ENCODE measurements around the gene TIAM1. TPM values are rescaled to one million over a fixed set of nuclear protein-coding genes. Genes with fewer than 3 reads are reported as not detected.

Gene TIAM1
- polyA plus RNA-seq, 2 of the 4 experiments (the other 2 are of a cell fraction), result 0.23 to 0.40 TPM

DNA sequence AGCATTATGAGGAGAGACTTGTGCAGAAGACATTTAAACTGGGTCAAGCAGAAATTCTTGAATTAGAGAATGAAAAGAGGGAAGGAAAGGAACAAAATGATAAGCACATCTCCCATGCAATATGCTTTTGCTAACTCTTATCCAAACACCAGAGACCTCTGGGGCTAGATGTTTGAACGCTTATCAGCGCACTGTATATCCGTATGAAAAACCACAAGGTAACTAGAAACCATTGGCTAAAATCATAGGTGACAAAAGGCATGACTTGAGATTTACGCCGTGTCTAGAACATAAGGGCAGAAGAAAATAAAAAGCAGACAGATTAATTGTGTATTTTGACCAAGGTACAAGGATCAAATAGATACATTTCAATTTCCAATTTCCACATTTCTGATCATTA, 38.0 kb upstream of the TIAM1 start (continued):
- TF ChIP-seq, protein P1, sequence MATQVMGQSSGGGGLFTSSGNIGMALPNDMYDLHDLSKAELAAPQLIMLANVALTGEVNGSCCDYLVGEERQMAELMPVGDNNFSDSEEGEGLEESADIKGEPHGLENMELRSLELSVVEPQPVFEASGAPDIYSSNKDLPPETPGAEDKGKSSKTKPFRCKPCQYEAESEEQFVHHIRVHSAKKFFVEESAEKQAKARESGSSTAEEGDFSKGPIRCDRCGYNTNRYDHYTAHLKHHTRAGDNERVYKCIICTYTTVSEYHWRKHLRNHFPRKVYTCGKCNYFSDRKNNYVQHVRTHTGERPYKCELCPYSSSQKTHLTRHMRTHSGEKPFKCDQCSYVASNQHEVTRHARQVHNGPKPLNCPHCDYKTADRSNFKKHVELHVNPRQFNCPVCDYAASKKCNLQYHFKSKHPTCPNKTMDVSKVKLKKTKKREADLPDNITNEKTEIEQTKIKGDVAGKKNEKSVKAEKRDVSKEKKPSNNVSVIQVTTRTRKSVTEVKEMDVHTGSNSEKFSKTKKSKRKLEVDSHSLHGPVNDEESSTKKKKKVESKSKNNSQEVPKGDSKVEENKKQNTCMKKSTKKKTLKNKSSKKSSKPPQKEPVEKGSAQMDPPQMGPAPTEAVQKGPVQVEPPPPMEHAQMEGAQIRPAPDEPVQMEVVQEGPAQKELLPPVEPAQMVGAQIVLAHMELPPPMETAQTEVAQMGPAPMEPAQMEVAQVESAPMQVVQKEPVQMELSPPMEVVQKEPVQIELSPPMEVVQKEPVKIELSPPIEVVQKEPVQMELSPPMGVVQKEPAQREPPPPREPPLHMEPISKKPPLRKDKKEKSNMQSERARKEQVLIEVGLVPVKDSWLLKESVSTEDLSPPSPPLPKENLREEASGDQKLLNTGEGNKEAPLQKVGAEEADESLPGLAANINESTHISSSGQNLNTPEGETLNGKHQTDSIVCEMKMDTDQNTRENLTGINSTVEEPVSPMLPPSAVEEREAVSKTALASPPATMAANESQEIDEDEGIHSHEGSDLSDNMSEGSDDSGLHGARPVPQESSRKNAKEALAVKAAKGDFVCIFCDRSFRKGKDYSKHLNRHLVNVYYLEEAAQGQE (IDR thresholded peaks at IDR 0.05), result no peak
- TF ChIP-seq PHF8 (IDR thresholded peaks at IDR 0.05; ENCODE audit: borderline replicate concordance, low read depth), result no peak

DNA sequence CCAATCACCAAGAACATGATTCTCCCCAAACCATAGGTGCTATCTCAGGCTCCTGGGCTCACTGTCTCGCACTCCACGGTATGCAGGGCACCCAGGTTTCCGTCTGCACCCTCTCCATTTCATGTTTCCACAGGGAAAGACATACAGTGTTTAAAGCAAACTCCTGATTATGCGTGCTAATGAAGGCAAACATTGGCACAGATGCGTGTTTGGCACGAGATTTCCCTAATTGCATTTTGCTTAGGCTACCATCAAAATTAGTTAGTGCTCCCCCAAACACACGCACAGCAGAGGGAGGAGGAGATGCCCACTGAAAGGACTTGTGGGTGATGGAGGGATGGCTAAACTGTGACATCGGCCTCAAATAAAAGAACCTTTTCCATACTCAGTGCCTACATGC, 32.2 kb upstream of the TIAM1 start:
- ChIA-PET POLR2A (no interaction called here), CTCF (no interaction called here)
- no peak overlapping the region for H3K4me3 ChIP-seq
- no peak for DNase-seq (ENCODE audit: low read depth in 1 of 2, low spot score in 1 of 2)
- no peak overlapping the region for H3K27ac ChIP-seq
- 45% methylated on average over 6 of the region's 8 CpGs for WGBS (ENCODE audit: missing lambda C conversion rate)
- FAIRE-seq, result no peak
- no peak overlapping the region for H3K4me2 ChIP-seq
- no peak for ATAC-seq
- no peaks in the 10 kb centered on the region for H3K4me1 ChIP-seq
- H3K9me3 ChIP-seq, result no peaks in the 10 kb centered on the region
- TF ChIP-seq, protein P2, sequence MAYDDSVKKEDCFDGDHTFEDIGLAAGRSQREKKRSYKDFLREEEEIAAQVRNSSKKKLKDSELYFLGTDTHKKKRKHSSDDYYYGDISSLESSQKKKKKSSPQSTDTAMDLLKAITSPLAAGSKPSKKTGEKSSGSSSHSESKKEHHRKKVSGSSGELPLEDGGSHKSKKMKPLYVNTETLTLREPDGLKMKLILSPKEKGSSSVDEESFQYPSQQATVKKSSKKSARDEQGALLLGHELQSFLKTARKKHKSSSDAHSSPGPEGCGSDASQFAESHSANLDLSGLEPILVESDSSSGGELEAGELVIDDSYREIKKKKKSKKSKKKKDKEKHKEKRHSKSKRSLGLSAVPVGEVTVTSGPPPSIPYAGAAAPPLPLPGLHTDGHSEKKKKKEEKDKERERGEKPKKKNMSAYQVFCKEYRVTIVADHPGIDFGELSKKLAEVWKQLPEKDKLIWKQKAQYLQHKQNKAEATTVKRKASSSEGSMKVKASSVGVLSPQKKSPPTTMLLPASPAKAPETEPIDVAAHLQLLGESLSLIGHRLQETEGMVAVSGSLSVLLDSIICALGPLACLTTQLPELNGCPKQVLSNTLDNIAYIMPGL (CRISPR knock-in tag; IDR thresholded peaks at IDR 0.05; ENCODE audit: borderline replicate concordance), result no peak
- TF ChIP-seq, protein P3, sequence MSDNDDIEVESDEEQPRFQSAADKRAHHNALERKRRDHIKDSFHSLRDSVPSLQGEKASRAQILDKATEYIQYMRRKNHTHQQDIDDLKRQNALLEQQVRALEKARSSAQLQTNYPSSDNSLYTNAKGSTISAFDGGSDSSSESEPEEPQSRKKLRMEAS (IDR thresholded peaks at IDR 0.05), result no peak
- no peak for TF ChIP-seq TP53 (CRISPR knock-in tag; IDR thresholded peaks at IDR 0.05)
- TF ChIP-seq CBX2 (IDR thresholded peaks at IDR 0.05; ENCODE audit: borderline replicate concordance, low read depth), result no peak
- TF ChIP-seq HOXA7 (CRISPR knock-in tag; IDR thresholded peaks at IDR 0.05), result no peak
- TF ChIP-seq, protein P4, sequence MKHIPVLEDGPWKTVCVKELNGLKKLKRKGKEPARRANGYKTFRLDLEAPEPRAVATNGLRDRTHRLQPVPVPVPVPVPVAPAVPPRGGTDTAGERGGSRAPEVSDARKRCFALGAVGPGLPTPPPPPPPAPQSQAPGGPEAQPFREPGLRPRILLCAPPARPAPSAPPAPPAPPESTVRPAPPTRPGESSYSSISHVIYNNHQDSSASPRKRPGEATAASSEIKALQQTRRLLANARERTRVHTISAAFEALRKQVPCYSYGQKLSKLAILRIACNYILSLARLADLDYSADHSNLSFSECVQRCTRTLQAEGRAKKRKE (CRISPR knock-in tag; IDR thresholded peaks at IDR 0.05; ENCODE audit: low read depth), result no peak
- no peak for TF ChIP-seq RAD21 (conservative IDR thresholded peaks at IDR 0.05 in 1 of 2, IDR thresholded peaks at IDR 0.05 in 1 of 2)
- no peak for TF ChIP-seq SREBF2 (IDR thresholded peaks at IDR 0.05)
- no peak for TF ChIP-seq MYC (IDR thresholded peaks at IDR 0.05; ENCODE audit: borderline replicate concordance, low read length)
- no peak for TF ChIP-seq CHD2 (IDR thresholded peaks at IDR 0.05; ENCODE audit: low read length, partially characterized antibody)
- no peak for TF ChIP-seq RCOR1 (IDR thresholded peaks at IDR 0.05; ENCODE audit: low read depth, low read length)
- TF ChIP-seq BHLHE40 (IDR thresholded peaks at IDR 0.05; ENCODE audit: low read depth, low read length), result no peak
- no peak for TF ChIP-seq RFX5 (IDR thresholded peaks at IDR 0.05)
- no peak for TF ChIP-seq GATA3 (IDR thresholded peaks at IDR 0.05; ENCODE audit: borderline replicate concordance)
- TF ChIP-seq, protein P5, sequence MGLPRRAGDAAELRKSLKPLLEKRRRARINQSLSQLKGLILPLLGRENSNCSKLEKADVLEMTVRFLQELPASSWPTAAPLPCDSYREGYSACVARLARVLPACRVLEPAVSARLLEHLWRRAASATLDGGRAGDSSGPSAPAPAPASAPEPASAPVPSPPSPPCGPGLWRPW (IDR thresholded peaks at IDR 0.05), result no peak
- no peak for TF ChIP-seq SMC3 (IDR thresholded peaks at IDR 0.05)
- no peak for TF ChIP-seq MAFK (IDR thresholded peaks at IDR 0.05; ENCODE audit: partially characterized antibody)
- no peak for TF ChIP-seq FOSB (CRISPR knock-in tag; IDR thresholded peaks at IDR 0.05)
- no peak for TF ChIP-seq JUNB (IDR thresholded peaks at IDR 0.05)
